Choroid plexus epithelial cell (primary cell): ENCODE data around the gene RHOT2.

Experiments
- DNase-seq: peaks from one replicate; pipeline ENCODE4 v3.0.0-alpha.2; 2010; ENCODE audit warnings: low read depth
- H3K4me3 ChIP-seq: 2 replicates; pipeline ENCODE4 v1.5.1; 2011; ENCODE audit warnings: low read depth, mild to moderate bottlenecking, control low read depth, low read length, moderate library complexity
- CTCF ChIP-seq: conservative IDR thresholded peaks from 2 replicates; pipeline ENCODE4 v1.5.1; 2011; ENCODE audit warnings: low read depth, mild to moderate bottlenecking, control low read depth, inconsistent platforms, low read length, moderate library complexity

The RHOT2 gene

GRCh38 chr16:625117-625976, 42.6 kb upstream of the RHOT2 start:
- DNase-seq: no peak
- TF ChIP-seq CTCF: no peak
- H3K4me3 ChIP-seq: no peak overlapping the region

GRCh38 chr16:625977-626765, 41.8 kb upstream of the RHOT2 start:
- DNase-seq: no peak
- no peak overlapping the region for H3K4me3 ChIP-seq
- TF ChIP-seq CTCF: no peak

GRCh38 chr16:626787-627453, 41.0 kb upstream of the RHOT2 start:
- no peak for TF ChIP-seq CTCF
- peak; percentile 96 for DNase-seq
- H3K4me3 ChIP-seq: no peak overlapping the region

GRCh38 chr16:627454-628239, 40.3 kb upstream of the RHOT2 start:
- no peak for DNase-seq
- no peak for TF ChIP-seq CTCF
- no peak overlapping the region for H3K4me3 ChIP-seq

- no peak for DNase-seq
- H3K4me3 ChIP-seq: no peak overlapping the region
- no peak for TF ChIP-seq CTCF
Observed at GRCh38 chr16:628321-629061, 39.4 kb upstream of the RHOT2 start.
